Endothelial cell (in vitro differentiated cells): ENCODE data around the gene WT1. TPM values are rescaled to one million over a fixed set of nuclear protein-coding genes. Genes with fewer than 3 reads are reported as not detected.

Source experiments
- DNase-seq: peaks from one replicate; pipeline ENCODE4 v3.0.0; 2021; ENCODE audit warnings: low spot score
- H3K27ac Mint-ChIP-seq: one replicate; pipeline ENCODE4 v1.8.0; 2021; ENCODE audit warnings: mixed read lengths, inconsistent platforms; ENCODE audit not compliant: unreplicated experiment
- H3K27me3 Mint-ChIP-seq: one replicate; pipeline ENCODE4 v1.8.0; 2021; ENCODE audit warnings: mild to moderate bottlenecking, moderate library complexity, mixed read lengths, inconsistent platforms; ENCODE audit not compliant: unreplicated experiment
- H3K36me3 Mint-ChIP-seq: one replicate; pipeline ENCODE4 v1.8.0; 2021; ENCODE audit warnings: mild to moderate bottlenecking, low read depth, mixed read lengths, inconsistent platforms; ENCODE audit not compliant: unreplicated experiment
- H3K4me1 Mint-ChIP-seq: one replicate; pipeline ENCODE4 v1.8.0; 2021; ENCODE audit warnings: mild to moderate bottlenecking, mixed read lengths, inconsistent platforms; ENCODE audit not compliant: unreplicated experiment
- H3K4me3 Mint-ChIP-seq: one replicate; pipeline ENCODE4 v1.8.0; 2021; ENCODE audit warnings: mild to moderate bottlenecking, mixed read lengths, inconsistent platforms; ENCODE audit not compliant: unreplicated experiment
- H3K9me3 Mint-ChIP-seq: one replicate; pipeline ENCODE4 v1.8.0; 2021; ENCODE audit warnings: mixed read lengths, inconsistent platforms; ENCODE audit not compliant: unreplicated experiment
- CTCF ChIP-seq: fragments of 200-600 bp; sonication (generic); IDR thresholded peaks from one replicate; pipeline ENCODE4 v1.5.0; 2021; ENCODE audit warnings: antibody characterized with exemption; ENCODE audit not compliant: unreplicated experiment
- total RNA-seq: library from RNA; stranded (reverse); fragmentation: NEBNext Ultra II Directional; extraction: Animal tissue kit (Norgen Biotek cat#: 25700); gene quantifications from one replicate; pipeline ENCODE4 v1.2.1, GENCODE V29; 2021; ENCODE audit not compliant: unreplicated experiment

Gene WT1
- total RNA-seq, 1 donor from 2014 or later = not detected

GRCh38 chr11:32411942-32412615 lies 23.3 kb downstream of the WT1 start:
- Mint-ChIP-seq H3K27me3 (peaks cover 2% of the 10 kb centered on the region), H3K27ac (no peak overlapping the region), H3K9me3 (no peaks in the 10 kb centered on the region), H3K4me3 (no peak overlapping the region), H3K4me1 (no peaks in the 10 kb centered on the region), H3K36me3 (no peaks in the 10 kb centered on the region)
- DNase-seq = no peak
- no peak for TF ChIP-seq CTCF

DNA sequence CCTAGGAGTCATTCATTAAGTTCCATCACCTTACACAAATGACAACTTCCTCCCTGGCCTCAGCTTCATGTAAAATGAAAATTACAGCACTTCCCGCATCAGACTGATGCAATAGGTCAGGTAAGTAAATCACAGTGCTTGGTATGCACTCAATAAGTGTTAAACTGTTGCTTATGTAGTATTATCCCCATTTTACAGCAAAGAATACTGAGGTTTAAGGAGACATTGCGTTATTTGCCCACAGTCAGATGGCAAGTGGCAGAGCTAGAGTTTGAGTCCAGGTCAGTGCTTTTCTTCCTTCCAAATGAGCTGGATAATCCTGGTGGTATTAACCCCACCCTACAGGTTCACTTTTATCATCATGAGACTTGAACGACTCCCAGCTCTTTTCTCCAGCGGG lies 29.7 kb downstream of the WT1 start:
- H3K36me3 Mint-ChIP-seq = no peaks in the 10 kb centered on the region
- H3K9me3 Mint-ChIP-seq = no peaks in the 10 kb centered on the region
- H3K4me1 Mint-ChIP-seq = no peaks in the 10 kb centered on the region
- peaks cover 4% of the 10 kb centered on the region for H3K27me3 Mint-ChIP-seq
- H3K4me3 Mint-ChIP-seq = no peak overlapping the region
- DNase-seq = no peak
- no peak overlapping the region for H3K27ac Mint-ChIP-seq
- no peak for TF ChIP-seq CTCF

- Mint-ChIP-seq H3K36me3 (no peaks in the 10 kb centered on the region), H3K27me3 (peaks cover 4% of the 10 kb centered on the region), H3K4me1 (no peaks in the 10 kb centered on the region), H3K27ac (no peak overlapping the region), H3K9me3 (no peaks in the 10 kb centered on the region), H3K4me3 (no peak overlapping the region)
- no peak for DNase-seq
- no peak for TF ChIP-seq CTCF
These were observed 32.5 kb downstream of the WT1 start for GRCh38 chr11:32402836-32403235.

DNA sequence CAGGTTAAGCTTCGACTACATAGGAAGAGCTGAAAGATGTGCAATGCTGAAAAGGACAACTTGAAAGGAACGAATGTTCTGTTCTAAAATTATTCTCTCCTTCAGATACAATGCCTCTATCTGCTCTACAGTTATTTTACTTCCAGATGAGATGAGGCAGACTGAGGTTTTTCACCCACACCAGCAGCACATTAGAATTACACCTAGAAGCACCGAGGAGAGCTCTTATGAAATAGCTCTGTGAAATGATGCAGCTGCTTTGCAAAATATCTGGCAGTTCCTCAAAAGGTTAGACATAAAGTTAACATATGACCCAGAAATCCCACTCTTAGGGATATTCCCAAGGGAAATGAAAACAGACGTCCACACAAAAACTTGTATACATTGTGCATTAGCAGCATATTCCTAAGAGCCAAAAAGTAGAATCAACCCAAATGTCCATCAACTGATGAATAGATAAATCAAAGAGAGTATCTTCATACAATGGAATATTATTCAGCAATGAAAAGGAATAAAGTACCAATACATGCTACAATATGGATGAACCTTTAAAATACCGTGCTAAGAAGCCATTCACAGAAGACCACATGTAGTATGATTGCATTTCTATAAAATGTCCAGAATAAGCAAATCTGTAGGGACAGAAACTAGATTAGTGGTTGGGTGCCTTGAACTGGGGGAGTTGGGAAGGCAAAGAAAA lies 34.5 kb downstream of the WT1 start:
- no peak for DNase-seq
- H3K36me3 Mint-ChIP-seq = no peaks in the 10 kb centered on the region
- H3K4me1 Mint-ChIP-seq = no peaks in the 10 kb centered on the region
- no peak overlapping the region for H3K4me3 Mint-ChIP-seq
- no peak for TF ChIP-seq CTCF
- no peak overlapping the region for H3K27ac Mint-ChIP-seq
- no peaks in the 10 kb centered on the region for H3K9me3 Mint-ChIP-seq
- H3K27me3 Mint-ChIP-seq = peaks cover 4% of the 10 kb centered on the region

DNA sequence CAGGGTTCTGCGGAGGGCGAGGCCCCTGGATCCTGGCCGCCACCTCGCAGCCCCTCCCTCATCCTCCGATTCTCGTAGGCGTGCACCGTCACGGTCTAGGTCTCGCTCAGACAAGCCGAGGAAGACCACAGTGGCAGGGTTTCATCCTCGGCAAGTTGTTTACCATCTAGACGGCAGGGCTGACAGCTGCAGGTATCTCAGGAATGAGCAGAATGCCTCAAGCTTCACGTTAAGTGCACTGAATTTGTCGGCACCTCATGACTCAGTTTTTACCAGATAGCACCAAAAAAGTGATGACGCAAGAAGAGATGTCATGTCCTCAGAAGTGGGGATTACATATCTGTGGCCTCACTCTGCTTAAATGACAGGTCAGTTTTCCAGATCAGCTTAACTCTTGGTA lies 35.1 kb downstream of the WT1 start:
- no peak for DNase-seq
- Mint-ChIP-seq H3K27me3 (peaks cover 1% of the 10 kb centered on the region), H3K4me1 (no peaks in the 10 kb centered on the region), H3K36me3 (no peaks in the 10 kb centered on the region), H3K27ac (peak overlapping the region; percentile 36), H3K4me3 (no peak overlapping the region), H3K9me3 (no peaks in the 10 kb centered on the region)
- TF ChIP-seq CTCF = no peak
